ENCODE results near the gene INKA2.

Gene INKA2

GRCh38 chr1:111729946-111730681, 9.1 kb downstream of the INKA2 start:
- Histone ChIP-seq H3K4me3 (ENCODE audit: low read length) (no peak overlapping the region), H3K4me2 (ENCODE audit: low read length) (no peak overlapping the region), H3K9ac (ENCODE audit: low read depth, low read length) (no peak overlapping the region), H3K36me3 (ENCODE audit: insufficient read depth, low read length) (no peaks in the 10 kb centered on the region), H3K27me3 (ENCODE audit: control insufficient read depth, insufficient read depth, low read length) (no peaks in the 10 kb centered on the region), H3K4me1 (ENCODE audit: control insufficient read depth, insufficient read depth, low read length) (peaks cover 21% of the 10 kb centered on the region), H3K9me3 (replicated peaks; ENCODE audit: low read length) (no peaks in the 10 kb centered on the region)

GRCh38 chr1:111729271-111729921, 9.8 kb downstream of the INKA2 start:
- peaks cover 21% of the 10 kb centered on the region for H3K4me1 ChIP-seq (ENCODE audit: control insufficient read depth, insufficient read depth, low read length)
- no peaks in the 10 kb centered on the region for H3K27me3 ChIP-seq (ENCODE audit: control insufficient read depth, insufficient read depth, low read length)
- H3K9ac ChIP-seq (ENCODE audit: low read depth, low read length) = no peak overlapping the region
- H3K4me3 ChIP-seq (ENCODE audit: low read length) = no peak overlapping the region
- no peak overlapping the region for H3K4me2 ChIP-seq (ENCODE audit: low read length)
- no peaks in the 10 kb centered on the region for H3K9me3 ChIP-seq (replicated peaks; ENCODE audit: low read length)
- H3K36me3 ChIP-seq (ENCODE audit: insufficient read depth, low read length) = no peaks in the 10 kb centered on the region

GRCh38 chr1:111727056-111727455, 12.1 kb downstream of the INKA2 start:
- H3K4me1 ChIP-seq (ENCODE audit: control insufficient read depth, insufficient read depth, low read length) = peaks cover 9% of the 10 kb centered on the region
- H3K9ac ChIP-seq (ENCODE audit: low read depth, low read length) = no peak overlapping the region
- H3K4me3 ChIP-seq (ENCODE audit: low read length) = no peak overlapping the region
- H3K36me3 ChIP-seq (ENCODE audit: insufficient read depth, low read length) = no peaks in the 10 kb centered on the region
- no peaks in the 10 kb centered on the region for H3K9me3 ChIP-seq (replicated peaks; ENCODE audit: low read length)
- H3K4me2 ChIP-seq (ENCODE audit: low read length) = no peak overlapping the region
- H3K27me3 ChIP-seq (ENCODE audit: control insufficient read depth, insufficient read depth, low read length) = no peaks in the 10 kb centered on the region

GRCh38 chr1:111725192-111725591, 14.0 kb downstream of the INKA2 start:
- Histone ChIP-seq H3K4me3 (ENCODE audit: low read length) (no peak overlapping the region), H3K4me1 (ENCODE audit: control insufficient read depth, insufficient read depth, low read length) (peaks cover 26% of the 10 kb centered on the region), H3K9ac (ENCODE audit: low read depth, low read length) (no peak overlapping the region), H3K27me3 (ENCODE audit: control insufficient read depth, insufficient read depth, low read length) (no peaks in the 10 kb centered on the region), H3K9me3 (replicated peaks; ENCODE audit: low read length) (no peaks in the 10 kb centered on the region), H3K4me2 (ENCODE audit: low read length) (no peak overlapping the region), H3K36me3 (ENCODE audit: insufficient read depth, low read length) (no peaks in the 10 kb centered on the region)

- Histone ChIP-seq H3K9ac (ENCODE audit: low read depth, low read length) (no peak overlapping the region), H3K36me3 (ENCODE audit: insufficient read depth, low read length) (no peaks in the 10 kb centered on the region), H3K27me3 (ENCODE audit: control insufficient read depth, insufficient read depth, low read length) (no peaks in the 10 kb centered on the region), H3K4me3 (ENCODE audit: low read length) (no peak overlapping the region), H3K4me2 (ENCODE audit: low read length) (no peak overlapping the region), H3K4me1 (ENCODE audit: control insufficient read depth, insufficient read depth, low read length) (peaks cover 26% of the 10 kb centered on the region), H3K9me3 (replicated peaks; ENCODE audit: low read length) (no peaks in the 10 kb centered on the region)
Measured at GRCh38 chr1:111723871-111724270, 15.3 kb downstream of the INKA2 start.

GRCh38 chr1:111723091-111723806, 15.9 kb downstream of the INKA2 start:
- no peak overlapping the region for H3K4me3 ChIP-seq (ENCODE audit: low read length)
- H3K9me3 ChIP-seq (replicated peaks; ENCODE audit: low read length) = no peaks in the 10 kb centered on the region
- no peak overlapping the region for H3K9ac ChIP-seq (ENCODE audit: low read depth, low read length)
- no peak overlapping the region for H3K4me2 ChIP-seq (ENCODE audit: low read length)
- H3K4me1 ChIP-seq (ENCODE audit: control insufficient read depth, insufficient read depth, low read length) = peaks cover 26% of the 10 kb centered on the region
- H3K27me3 ChIP-seq (ENCODE audit: control insufficient read depth, insufficient read depth, low read length) = no peaks in the 10 kb centered on the region
- no peaks in the 10 kb centered on the region for H3K36me3 ChIP-seq (ENCODE audit: insufficient read depth, low read length)

- no peaks in the 10 kb centered on the region for H3K27me3 ChIP-seq (ENCODE audit: control insufficient read depth, insufficient read depth, low read length)
- no peak overlapping the region for H3K9ac ChIP-seq (ENCODE audit: low read depth, low read length)
- H3K36me3 ChIP-seq (ENCODE audit: insufficient read depth, low read length) = no peaks in the 10 kb centered on the region
- peaks cover 26% of the 10 kb centered on the region for H3K4me1 ChIP-seq (ENCODE audit: control insufficient read depth, insufficient read depth, low read length)
- H3K4me3 ChIP-seq (ENCODE audit: low read length) = no peak overlapping the region
- no peaks in the 10 kb centered on the region for H3K9me3 ChIP-seq (replicated peaks; ENCODE audit: low read length)
- no peak overlapping the region for H3K4me2 ChIP-seq (ENCODE audit: low read length)
Measured at GRCh38 chr1:111720977-111721786, 18.0 kb downstream of the INKA2 start.

GRCh38 chr1:111720274-111720976, 18.8 kb downstream of the INKA2 start:
- Histone ChIP-seq H3K9ac (ENCODE audit: low read depth, low read length) (no peak overlapping the region), H3K4me1 (ENCODE audit: control insufficient read depth, insufficient read depth, low read length) (peaks cover 26% of the 10 kb centered on the region), H3K4me2 (ENCODE audit: low read length) (no peak overlapping the region), H3K27me3 (ENCODE audit: control insufficient read depth, insufficient read depth, low read length) (no peaks in the 10 kb centered on the region), H3K36me3 (ENCODE audit: insufficient read depth, low read length) (no peaks in the 10 kb centered on the region), H3K9me3 (replicated peaks; ENCODE audit: low read length) (no peaks in the 10 kb centered on the region), H3K4me3 (ENCODE audit: low read length) (no peak overlapping the region)

GRCh38 chr1:111719674-111720132, 19.5 kb downstream of the INKA2 start:
- Histone ChIP-seq H3K36me3 (ENCODE audit: insufficient read depth, low read length) (no peaks in the 10 kb centered on the region), H3K4me2 (ENCODE audit: low read length) (no peak overlapping the region), H3K4me1 (ENCODE audit: control insufficient read depth, insufficient read depth, low read length) (peaks cover 20% of the 10 kb centered on the region), H3K9me3 (replicated peaks; ENCODE audit: low read length) (no peaks in the 10 kb centered on the region), H3K4me3 (ENCODE audit: low read length) (no peak overlapping the region), H3K27me3 (ENCODE audit: control insufficient read depth, insufficient read depth, low read length) (no peaks in the 10 kb centered on the region), H3K9ac (ENCODE audit: low read depth, low read length) (no peak overlapping the region)

- no peaks in the 10 kb centered on the region for H3K9me3 ChIP-seq (replicated peaks; ENCODE audit: low read length)
- H3K4me1 ChIP-seq (ENCODE audit: control insufficient read depth, insufficient read depth, low read length) = peaks cover 20% of the 10 kb centered on the region
- H3K9ac ChIP-seq (ENCODE audit: low read depth, low read length) = no peak overlapping the region
- no peaks in the 10 kb centered on the region for H3K36me3 ChIP-seq (ENCODE audit: insufficient read depth, low read length)
- H3K4me3 ChIP-seq (ENCODE audit: low read length) = no peak overlapping the region
- no peak overlapping the region for H3K4me2 ChIP-seq (ENCODE audit: low read length)
- H3K27me3 ChIP-seq (ENCODE audit: control insufficient read depth, insufficient read depth, low read length) = no peaks in the 10 kb centered on the region
Measured at GRCh38 chr1:111719135-111719534, 20.1 kb downstream of the INKA2 start.

Data from skeletal muscle satellite cell (primary cell).